ENCODE data around the gene HTRA3. TPM values are rescaled to one million over a fixed set of nuclear protein-coding genes. Genes with fewer than 3 reads are reported as not detected.

HTRA3 gene
- total and polyA plus RNA-seq, 2 of the 4 experiments (the other 2 are of a cell fraction): 1.3 to 9.5 TPM

DNA sequence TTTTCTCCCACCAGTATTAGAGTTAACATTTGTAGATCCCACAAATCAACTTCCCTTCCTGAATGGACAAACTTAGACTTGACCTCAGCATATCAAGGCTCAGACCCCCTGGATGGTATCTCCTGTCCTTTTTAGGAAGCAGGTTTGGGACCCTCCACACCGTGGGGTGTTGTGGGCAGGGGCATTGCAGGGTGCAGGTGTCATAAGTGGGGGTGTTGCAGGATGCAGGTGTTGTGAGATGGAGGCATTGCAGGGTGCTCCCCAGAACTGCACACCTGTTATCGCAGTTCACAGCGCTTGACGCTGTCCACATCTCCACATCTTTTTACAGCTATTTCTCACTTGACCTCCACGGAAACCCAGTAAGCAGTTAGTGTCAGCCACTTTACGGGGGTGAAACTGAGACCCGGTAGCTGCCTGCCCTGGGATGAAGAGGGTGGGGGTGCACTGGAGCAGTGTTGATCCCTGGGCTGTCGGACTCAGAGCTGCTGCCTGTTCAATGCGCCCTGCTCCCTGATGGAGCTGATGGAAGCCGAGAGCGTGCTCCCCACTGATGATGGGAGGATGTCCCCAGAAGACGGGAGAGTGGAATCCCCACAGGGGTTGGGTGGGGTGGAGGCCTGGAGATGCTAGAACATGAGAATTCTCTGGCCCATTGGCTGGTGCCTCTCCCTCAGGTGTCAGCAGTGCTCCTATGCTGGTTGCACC, 45.1 kb upstream of the HTRA3 start:
- Histone ChIP-seq H4K5ac (ENCODE audit: low read depth, low read length) (no peak overlapping the region), H3K4me2 (ENCODE audit: low read depth, low read length) (no peak overlapping the region), H3K4me3 (ENCODE audit: insufficient read depth, low read depth, low read length) (no peak overlapping the region), H3K27ac (ENCODE audit: insufficient read depth, low read length) (no peak overlapping the region), H4K91ac (ENCODE audit: insufficient read depth, low read depth, low read length) (no peak overlapping the region), H2AK9ac (replicated peaks; ENCODE audit: low read depth, low read length, poor library complexity) (peak overlapping the region; percentile 19), H3K9ac (ENCODE audit: low read depth, low read length) (no peak overlapping the region), H3K23ac (ENCODE audit: low read depth, low read length) (no peak overlapping the region), H2BK120ac (ENCODE audit: low read depth, low read length) (no peak overlapping the region), H4K8ac (ENCODE audit: low read depth in 2 of 2, low read length in 2 of 2) (no peak overlapping the region), H3K9me3 (ENCODE audit: control insufficient read depth, insufficient read depth, low read length) (no peaks in the 10 kb centered on the region), H2AK5ac (ENCODE audit: low read depth, low read length) (no peak overlapping the region), H3K27me3 (ENCODE audit: control insufficient read depth, insufficient read depth, low read length) (peaks cover 5% of the 10 kb centered on the region; the same call in 1 of the 2 replicates), H3K4ac (ENCODE audit: low read depth, low read length) (no peak overlapping the region), H2BK20ac (ENCODE audit: low read depth, low read length) (no peak overlapping the region), H3K36me3 (ENCODE audit: control insufficient read depth, insufficient read depth, low read length) (no peaks in the 10 kb centered on the region), H3K79me1 (ENCODE audit: low read depth in 1 of 2, low read length in 2 of 2) (no peaks in the 10 kb centered on the region), H3K9me1 (ENCODE audit: insufficient read depth, low read length) (0 out of 2 replicates have a peak, but pooled peaks cover 3% of the 10 kb centered on the region), H3K14ac (replicated peaks; ENCODE audit: low read depth, low read length) (no peak overlapping the region), H2AFZ (replicated peaks; ENCODE audit: low read length, poor library complexity) (no peak overlapping the region), H4K20me1 (ENCODE audit: insufficient read depth, low read length) (no peaks in the 10 kb centered on the region), H2BK15ac (ENCODE audit: low read depth, low read length) (no peak overlapping the region), H3K56ac (ENCODE audit: extremely low read depth, insufficient read depth, low read length) (no peak overlapping the region), H3K18ac (ENCODE audit: low read depth, low read length) (no peak overlapping the region), H2BK5ac (ENCODE audit: low read depth, low read length, poor library complexity, severe bottlenecking) (no peak overlapping the region), H3K4me1 (ENCODE audit: control insufficient read depth, insufficient read depth, low read length) (peaks cover 7% of the 10 kb centered on the region)
- ATAC-seq (ENCODE audit: low read depth): no peak
- CTCF ChIA-PET: no interaction called here
- BruUV-seq (replicated peaks): no TSS peak
- in situ Hi-C loops (cut with MboI; ENCODE audit: low sequenced_read_pairs) (loop anchor here (25.0 kb wide), 1 partner anchor 388 kb away; no protein-coding TSS in a partner anchor), intact Hi-C loops (cut with micrococcal nuclease) (no loop called here), dilution Hi-C loops (cut with HindIII; ENCODE audit: low sequenced_read_pairs, unreplicated experiment) (no loop called here)
- 70% methylated on average over 2 of the region's 12 CpGs; no CpG with 5 or more reads in 1 of the 2 experiments for WGBS, 2 experiments (ENCODE audit: extremely low coverage in 2 of 2, insufficient read length in 1 of 2)
- POLR2A ChIA-PET (ENCODE audit: unreplicated experiment): no interaction called here
- DNase-seq: no peak
- TF ChIP-seq MAZ (IDR thresholded peaks at IDR 0.05; ENCODE audit: borderline replicate concordance, low read depth, low read length): no peak
- TF ChIP-seq, protein P1, sequence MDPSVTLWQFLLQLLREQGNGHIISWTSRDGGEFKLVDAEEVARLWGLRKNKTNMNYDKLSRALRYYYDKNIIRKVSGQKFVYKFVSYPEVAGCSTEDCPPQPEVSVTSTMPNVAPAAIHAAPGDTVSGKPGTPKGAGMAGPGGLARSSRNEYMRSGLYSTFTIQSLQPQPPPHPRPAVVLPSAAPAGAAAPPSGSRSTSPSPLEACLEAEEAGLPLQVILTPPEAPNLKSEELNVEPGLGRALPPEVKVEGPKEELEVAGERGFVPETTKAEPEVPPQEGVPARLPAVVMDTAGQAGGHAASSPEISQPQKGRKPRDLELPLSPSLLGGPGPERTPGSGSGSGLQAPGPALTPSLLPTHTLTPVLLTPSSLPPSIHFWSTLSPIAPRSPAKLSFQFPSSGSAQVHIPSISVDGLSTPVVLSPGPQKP (IDR thresholded peaks at IDR 0.05; ENCODE audit: borderline replicate concordance, low read depth, low read length): no peak
- TF ChIP-seq CHD1 (IDR thresholded peaks at IDR 0.05; ENCODE audit: low read depth, low read length): no peak
- TF ChIP-seq RFX5 (IDR thresholded peaks at IDR 0.05; ENCODE audit: low read depth, low read length): no peak
- TF ChIP-seq MXI1 (IDR thresholded peaks at IDR 0.05; ENCODE audit: borderline replicate concordance, low read depth, low read length): no peak
- TF ChIP-seq RCOR1 (IDR thresholded peaks at IDR 0.05; ENCODE audit: insufficient replicate concordance, low read length): no peak
- TF ChIP-seq POLR2A (IDR thresholded peaks at IDR 0.05; ENCODE audit: low read depth, low read length): no peak
- TF ChIP-seq CEBPB (IDR thresholded peaks at IDR 0.05; ENCODE audit: low read depth, low read length): no peak
- TF ChIP-seq FOS (IDR thresholded peaks at IDR 0.05; ENCODE audit: low read depth, low read length): no peak
- TF ChIP-seq, protein P2, sequence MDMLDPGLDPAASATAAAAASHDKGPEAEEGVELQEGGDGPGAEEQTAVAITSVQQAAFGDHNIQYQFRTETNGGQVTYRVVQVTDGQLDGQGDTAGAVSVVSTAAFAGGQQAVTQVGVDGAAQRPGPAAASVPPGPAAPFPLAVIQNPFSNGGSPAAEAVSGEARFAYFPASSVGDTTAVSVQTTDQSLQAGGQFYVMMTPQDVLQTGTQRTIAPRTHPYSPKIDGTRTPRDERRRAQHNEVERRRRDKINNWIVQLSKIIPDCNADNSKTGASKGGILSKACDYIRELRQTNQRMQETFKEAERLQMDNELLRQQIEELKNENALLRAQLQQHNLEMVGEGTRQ (IDR thresholded peaks at IDR 0.05; ENCODE audit: low read depth, low read length): no peak
- TF ChIP-seq, protein P3, sequence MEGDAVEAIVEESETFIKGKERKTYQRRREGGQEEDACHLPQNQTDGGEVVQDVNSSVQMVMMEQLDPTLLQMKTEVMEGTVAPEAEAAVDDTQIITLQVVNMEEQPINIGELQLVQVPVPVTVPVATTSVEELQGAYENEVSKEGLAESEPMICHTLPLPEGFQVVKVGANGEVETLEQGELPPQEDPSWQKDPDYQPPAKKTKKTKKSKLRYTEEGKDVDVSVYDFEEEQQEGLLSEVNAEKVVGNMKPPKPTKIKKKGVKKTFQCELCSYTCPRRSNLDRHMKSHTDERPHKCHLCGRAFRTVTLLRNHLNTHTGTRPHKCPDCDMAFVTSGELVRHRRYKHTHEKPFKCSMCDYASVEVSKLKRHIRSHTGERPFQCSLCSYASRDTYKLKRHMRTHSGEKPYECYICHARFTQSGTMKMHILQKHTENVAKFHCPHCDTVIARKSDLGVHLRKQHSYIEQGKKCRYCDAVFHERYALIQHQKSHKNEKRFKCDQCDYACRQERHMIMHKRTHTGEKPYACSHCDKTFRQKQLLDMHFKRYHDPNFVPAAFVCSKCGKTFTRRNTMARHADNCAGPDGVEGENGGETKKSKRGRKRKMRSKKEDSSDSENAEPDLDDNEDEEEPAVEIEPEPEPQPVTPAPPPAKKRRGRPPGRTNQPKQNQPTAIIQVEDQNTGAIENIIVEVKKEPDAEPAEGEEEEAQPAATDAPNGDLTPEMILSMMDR (conservative IDR thresholded peaks at IDR 0.05; ENCODE audit: low read depth, low read length): no peak
- TF ChIP-seq RAD21 (IDR thresholded peaks at IDR 0.05; ENCODE audit: low read length): no peak
- no peak for TF ChIP-seq NFE2L2 (IDR thresholded peaks at IDR 0.05; ENCODE audit: low read depth, low read length)
- TF ChIP-seq SMC3 (IDR thresholded peaks at IDR 0.05; ENCODE audit: low read depth, low read length): no peak
- TF ChIP-seq BHLHE40 (IDR thresholded peaks at IDR 0.05; ENCODE audit: low read depth, low read length): no peak
- TF ChIP-seq MAFK (IDR thresholded peaks at IDR 0.05; ENCODE audit: low read depth, low read length): no peak

Data from IMR-90 (cell line).